NCI-H526 (cell line): Measurements from ENCODE around the gene STAC2.
A peak's percentile ranks its signal among the peaks of the same experiment; 100 is the strongest.

Source experiments
- DNase-seq, 2 experiments: peaks; one replicate each; lab custom pipeline; 2025; lab: John Stamatoyannopoulos, UW

STAC2 gene

DNA sequence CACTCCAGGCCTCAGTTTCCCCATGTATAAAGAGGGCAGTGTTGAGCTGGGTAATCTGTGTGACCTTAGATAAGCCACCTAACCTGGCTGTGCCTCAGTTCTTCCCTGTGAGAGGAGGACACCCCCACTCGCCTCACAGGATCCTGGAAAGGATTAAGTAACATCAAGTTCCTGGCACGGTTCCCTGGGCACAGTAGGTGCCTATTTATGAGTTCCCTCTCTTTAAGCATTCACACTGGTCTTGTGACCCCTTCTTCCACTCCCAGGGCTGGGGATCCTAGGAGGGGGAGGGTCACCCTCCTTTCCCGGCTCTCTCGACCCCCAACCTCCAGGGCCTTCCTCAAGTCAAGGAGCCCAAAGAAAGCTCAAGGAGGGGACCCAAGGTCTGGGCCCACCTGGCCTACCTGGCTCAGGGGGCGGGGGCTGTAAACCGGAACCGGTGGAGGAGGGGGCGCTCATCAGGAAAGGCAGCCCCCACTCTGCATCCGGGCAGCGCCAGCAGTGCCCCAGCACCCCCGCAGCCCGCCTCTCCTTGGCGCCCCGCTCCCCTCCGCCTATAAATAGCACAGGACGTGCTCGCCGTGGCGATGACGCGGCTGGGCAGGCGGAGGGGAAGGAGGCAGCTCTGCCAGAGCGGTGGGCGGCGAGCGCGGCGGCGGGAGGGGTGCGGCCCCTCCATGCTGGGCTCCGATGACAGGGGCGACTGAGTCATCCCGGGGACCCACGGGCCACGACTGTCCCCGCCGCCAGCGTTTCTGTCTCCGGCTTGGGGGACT, 16.2 kb downstream of the STAC2 start:
- DNase-seq, result no peak

DNA sequence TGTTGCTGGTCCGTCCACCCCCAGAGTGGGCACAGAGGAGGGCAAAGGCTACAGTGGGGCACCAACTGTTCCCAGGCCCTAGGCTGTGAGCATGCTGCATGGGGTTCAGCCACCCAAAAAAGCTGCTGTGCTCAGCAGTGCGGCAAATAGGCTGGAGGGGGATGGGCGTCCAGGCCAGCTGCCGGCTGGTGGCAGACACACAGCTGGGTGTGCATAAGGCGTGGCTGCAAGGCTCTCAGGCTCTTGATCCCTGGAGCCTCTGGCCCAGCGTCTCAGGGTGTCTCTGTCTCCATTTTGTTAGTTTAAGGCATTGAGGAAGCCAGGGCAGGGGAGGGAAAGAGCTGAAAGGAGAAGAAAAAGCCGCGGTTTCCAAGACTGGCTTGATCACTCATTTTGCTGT, 16.9 kb downstream of the STAC2 start:
- DNase-seq, result peak in 1 of 2 experiments; percentile 37

DNA sequence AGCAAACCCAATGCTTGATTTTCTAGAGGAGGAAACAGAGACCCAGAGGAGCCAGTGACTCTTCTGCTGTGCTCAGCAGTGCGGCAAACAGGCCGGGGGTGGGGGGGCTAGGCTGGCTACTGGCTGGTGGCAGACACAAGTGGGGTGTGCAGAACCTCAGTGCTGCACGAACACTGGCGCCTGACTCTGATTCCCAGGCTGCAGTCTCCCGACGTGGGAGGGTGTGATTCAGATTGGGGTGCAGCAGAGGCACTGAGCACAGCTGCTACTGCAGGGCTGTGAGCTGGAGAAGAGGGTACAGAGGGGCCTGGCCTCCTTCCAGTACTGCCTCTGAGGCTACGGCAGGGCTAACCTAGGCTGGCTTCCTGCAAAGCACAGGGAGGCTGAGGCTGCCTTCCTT, 17.6 kb downstream of the STAC2 start:
- no peak for DNase-seq

DNA sequence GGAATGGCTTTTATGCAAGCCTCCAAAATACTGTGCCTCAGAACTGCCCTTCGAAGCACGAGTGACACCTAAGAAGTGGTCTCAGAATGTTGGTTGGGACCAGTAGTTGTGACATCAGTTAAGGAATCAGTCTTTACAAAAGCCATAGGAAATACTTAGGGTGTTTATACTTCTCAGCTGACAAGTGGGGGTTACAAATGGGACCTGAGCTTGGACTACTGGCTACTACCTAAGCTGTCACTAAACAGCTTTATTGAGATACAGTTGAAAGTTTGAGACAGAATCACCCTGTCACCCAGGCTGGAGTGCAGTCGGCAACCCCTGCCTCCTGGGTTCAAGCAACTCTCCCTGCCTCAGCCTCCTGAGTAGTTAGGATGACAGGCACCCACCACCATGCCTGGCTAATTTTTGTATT, 20.6 kb downstream of the STAC2 start:
- no peak for DNase-seq

- no peak for DNase-seq
These were observed 21.5 kb downstream of the STAC2 start for GRCh38 chr17:39204245-39204644.

GRCh38 chr17:39200957-39201510, 24.7 kb downstream of the STAC2 start:
- DNase-seq, result no peak

GRCh38 chr17:39200070-39200879, 25.5 kb downstream of the STAC2 start, which contains the start of gene RPL19:
TSS of gene RPL19 (plus strand) at chr17:39200283. CDS start at chr17:39200345, 62 bp downstream.
- peak in 1 of 2 experiments; percentile 90 for DNase-seq

GRCh38 chr17:39199820-39200069, 26.0 kb downstream of the STAC2 start:
- DNase-seq, result peak; percentile 86 to 93

DNA sequence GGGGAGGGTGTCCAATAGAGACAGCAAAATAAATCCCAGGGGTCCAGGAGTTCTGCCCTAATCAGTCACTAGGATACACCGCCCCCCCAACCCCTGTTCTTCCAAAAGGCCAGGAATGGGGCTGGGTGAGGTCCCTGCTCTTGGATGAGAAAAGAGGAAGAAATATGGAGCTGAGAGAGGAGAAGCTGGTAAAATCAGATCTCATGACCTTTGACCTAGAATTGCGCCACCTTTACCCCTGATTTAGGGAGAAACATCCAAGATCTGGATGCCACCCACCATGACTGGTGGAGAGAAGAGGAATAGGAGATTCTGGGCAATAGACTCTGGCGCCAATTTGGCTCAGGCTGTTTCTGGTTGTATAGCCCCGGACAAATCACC, 27.6 kb downstream of the STAC2 start:
- no peak for DNase-seq

DNA sequence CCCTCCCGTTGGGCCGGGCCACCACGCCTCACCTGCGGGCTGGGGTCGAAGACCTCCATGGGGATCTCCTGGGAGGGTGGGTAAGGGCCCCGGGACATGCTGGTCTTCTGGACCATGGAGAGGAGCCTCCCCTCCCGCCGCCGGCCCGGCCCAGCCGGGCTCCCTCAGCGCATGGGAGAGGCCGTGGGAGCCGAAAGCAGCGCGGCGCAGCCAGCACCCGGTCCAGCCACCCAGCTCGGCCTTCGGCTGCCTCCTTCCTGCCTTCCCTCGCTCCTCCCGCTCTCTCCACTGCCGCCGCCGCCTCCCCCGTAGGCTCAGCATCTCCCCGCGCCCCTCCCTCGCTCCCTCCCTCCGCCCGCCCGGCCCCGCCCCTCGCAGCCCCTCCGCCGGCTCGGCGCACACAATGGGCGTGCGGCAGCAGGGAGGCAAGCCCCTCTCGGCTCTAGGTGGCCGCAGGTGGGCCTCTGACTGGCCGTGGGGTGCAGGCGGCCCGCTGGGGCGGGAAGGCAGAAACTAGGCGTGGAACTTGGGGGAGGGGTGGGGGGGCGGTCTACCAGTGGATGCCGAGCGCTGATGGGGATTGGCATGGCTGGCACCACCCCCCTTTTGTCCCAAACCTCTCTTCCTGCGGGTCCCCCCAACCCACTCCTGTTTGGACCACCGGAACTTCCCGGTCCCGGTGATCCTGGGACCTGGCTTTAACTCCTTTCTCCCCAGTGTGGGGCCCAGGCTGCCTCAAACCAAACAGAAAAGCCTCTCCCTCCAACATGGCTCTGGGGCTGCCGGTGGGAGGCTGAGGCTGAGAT, 28.2 kb downstream of the STAC2 start, which contains the start of gene CACNB1:
TSS of gene CACNB1 (minus strand) at position 290 of the 806 bp plus-strand sequence. CDS start at position 116, 174 bp downstream.
- peak; percentile 60 to 87 for DNase-seq

DNA sequence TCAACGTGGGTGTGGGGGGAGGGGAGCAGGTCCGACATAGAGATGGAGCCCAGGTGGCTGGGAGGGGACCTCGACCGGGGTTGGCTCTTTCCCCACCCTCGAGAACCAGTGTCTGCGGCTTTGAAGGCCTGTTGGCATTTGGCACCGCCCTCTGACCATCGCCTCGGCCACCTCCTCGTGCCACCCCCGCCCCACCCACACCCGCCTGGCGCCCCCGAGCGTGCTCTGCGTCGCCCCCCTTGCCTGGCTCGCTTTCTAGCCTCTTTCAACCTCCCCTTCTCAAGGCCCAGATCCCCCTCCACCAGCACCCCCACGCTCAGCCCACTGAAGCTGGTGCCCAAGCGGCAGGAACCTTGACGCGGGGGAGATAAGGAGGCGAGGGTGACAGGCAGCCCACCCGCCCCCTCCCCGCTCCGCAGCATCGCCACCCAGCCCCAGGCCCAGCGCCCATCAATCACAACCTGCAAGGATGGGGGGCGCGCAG, 28.9 kb downstream of the STAC2 start:
- peak in 1 of 2 experiments; percentile 58 for DNase-seq

DNA sequence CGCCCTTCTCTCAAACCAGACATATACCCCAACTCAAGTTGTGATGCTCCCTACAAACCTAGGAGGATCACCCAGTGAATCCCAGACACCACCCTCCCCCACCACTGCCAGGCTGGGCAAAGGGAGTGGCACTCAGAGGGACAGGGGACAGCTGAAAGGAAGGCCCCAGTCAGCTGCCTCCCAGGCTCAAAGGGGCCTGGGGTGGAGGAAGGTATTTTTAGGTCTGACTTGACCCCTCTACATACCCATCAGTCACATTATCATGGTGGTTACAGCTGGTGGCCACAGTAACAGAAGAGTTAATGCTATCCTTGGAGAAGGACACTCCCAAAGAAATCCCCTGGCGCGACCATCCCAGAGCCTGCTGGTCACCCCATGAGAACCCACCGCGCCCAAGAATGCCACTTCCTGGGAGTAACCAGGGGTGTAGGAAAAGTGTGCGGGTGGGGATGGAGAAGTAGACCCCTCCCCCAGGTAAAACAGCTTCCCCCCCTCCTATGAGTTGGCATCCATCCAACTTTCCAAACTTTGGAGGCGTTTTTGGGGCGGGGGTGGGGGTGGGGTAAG, 29.4 kb downstream of the STAC2 start:
- no peak for DNase-seq

DNA sequence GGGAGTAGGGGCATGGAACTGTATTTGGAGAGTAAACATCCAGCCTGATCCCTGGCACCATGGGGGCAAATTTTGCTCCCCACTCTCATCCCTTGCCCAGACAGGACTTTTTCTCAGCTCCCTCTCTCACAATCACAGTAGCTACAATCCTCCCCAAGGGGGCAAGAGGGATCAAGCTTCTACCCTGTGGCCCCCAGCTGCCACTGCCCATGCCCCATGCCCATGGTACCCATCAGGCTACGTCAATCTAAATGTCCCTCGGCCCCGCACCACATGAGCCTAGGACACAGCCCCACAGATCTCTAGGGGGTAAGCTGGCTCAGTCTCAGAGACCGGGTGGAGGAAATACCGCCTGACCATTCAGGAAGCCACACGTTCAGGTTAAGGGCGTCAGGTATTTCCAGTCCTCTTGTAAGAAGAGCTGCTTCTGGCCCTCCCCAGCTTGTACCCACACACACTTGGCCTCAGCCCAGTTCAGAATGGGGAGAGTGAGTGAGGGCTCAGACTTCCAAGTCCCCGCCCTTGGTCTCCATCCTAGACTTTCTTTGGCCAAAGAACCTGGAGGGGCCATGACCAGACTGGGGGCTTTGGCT, 30.1 kb downstream of the STAC2 start:
- DNase-seq, result no peak

GRCh38 chr17:39194985-39195524, 30.7 kb downstream of the STAC2 start:
- DNase-seq, result no peak

- peak in 1 of 2 experiments; percentile 31 for DNase-seq
These were observed 31.4 kb downstream of the STAC2 start for GRCh38 chr17:39194089-39194984.

DNA sequence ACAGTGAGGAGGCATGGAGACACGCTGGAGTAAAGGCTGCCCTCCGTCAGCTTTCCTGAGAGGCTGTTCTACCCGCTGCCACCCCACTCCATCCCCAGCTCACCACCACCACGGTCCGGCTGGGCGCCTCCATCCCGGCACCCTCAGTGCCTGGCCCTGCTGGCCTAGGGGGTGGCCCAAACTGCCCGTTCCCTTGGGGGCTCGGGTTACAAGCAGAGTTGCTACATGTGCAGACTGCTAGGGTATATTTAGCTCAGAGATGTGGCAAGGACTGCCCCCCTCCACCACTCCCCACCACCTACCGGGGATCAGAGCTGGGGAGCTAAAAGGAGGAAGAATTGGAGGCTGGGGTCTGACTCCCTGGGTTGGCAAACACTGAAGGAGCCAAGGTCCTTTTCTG, 32.4 kb downstream of the STAC2 start:
- no peak for DNase-seq

- DNase-seq, result no peak
These were observed 32.8 kb downstream of the STAC2 start for GRCh38 chr17:39192901-39193300.

GRCh38 chr17:39191750-39192510, 33.8 kb downstream of the STAC2 start:
- DNase-seq, result no peak
